NCI-H1436 treated with DMSO at 0.1 percent for 48 hours (cell line): ENCODE measurements around the gene ZBTB16.

Experiments
- DNase-seq: peaks from one replicate; lab custom pipeline; 2025; lab: John Stamatoyannopoulos, UW

Gene ZBTB16

GRCh38 chr11:114167355-114167754 is 107.8 kb downstream of the ZBTB16 start:
- DNase-seq, result no peak

- no peak for DNase-seq
Measured at GRCh38 chr11:114167771-114168448, 108.4 kb downstream of the ZBTB16 start.

- DNase-seq, result peak; percentile 53
Measured at GRCh38 chr11:114168691-114169090, 109.2 kb downstream of the ZBTB16 start.

- DNase-seq, result no peak
Measured at GRCh38 chr11:114169321-114169749, 109.8 kb downstream of the ZBTB16 start.

GRCh38 chr11:114169821-114170220 is 110.3 kb downstream of the ZBTB16 start:
- DNase-seq, result no peak

- no peak for DNase-seq
Measured at GRCh38 chr11:114170226-114170625, 110.7 kb downstream of the ZBTB16 start.

- no peak for DNase-seq
Measured at GRCh38 chr11:114171257-114172054, 111.9 kb downstream of the ZBTB16 start.

GRCh38 chr11:114172055-114172861 is 112.7 kb downstream of the ZBTB16 start:
- DNase-seq, result no peak

- peak; percentile 28 for DNase-seq
Measured at GRCh38 chr11:114172871-114173444, 113.4 kb downstream of the ZBTB16 start.

- DNase-seq, result no peak
Measured at GRCh38 chr11:114173843-114174242, 114.3 kb downstream of the ZBTB16 start.

GRCh38 chr11:114174712-114175495 is 115.4 kb downstream of the ZBTB16 start:
- no peak for DNase-seq

- no peak for DNase-seq
Measured at GRCh38 chr11:114175706-114176105, 116.2 kb downstream of the ZBTB16 start.

GRCh38 chr11:114176321-114176720 is 116.8 kb downstream of the ZBTB16 start:
- DNase-seq, result no peak

- no peak for DNase-seq
Measured at GRCh38 chr11:114178656-114179055, 119.1 kb downstream of the ZBTB16 start.

GRCh38 chr11:114179234-114179941 is 119.9 kb downstream of the ZBTB16 start:
- no peak for DNase-seq

- no peak for DNase-seq
Measured at GRCh38 chr11:114180301-114181055, 121.0 kb downstream of the ZBTB16 start.

- no peak for DNase-seq
Measured at GRCh38 chr11:114181195-114181594, 121.7 kb downstream of the ZBTB16 start.

GRCh38 chr11:114181752-114182151 is 122.2 kb downstream of the ZBTB16 start:
- no peak for DNase-seq

- DNase-seq, result no peak
Measured at GRCh38 chr11:114182471-114183043, 123.0 kb downstream of the ZBTB16 start.
